H1 (cell line): Measurements from ENCODE around the gene TM2D1. TPM values are rescaled to one million over a fixed set of nuclear protein-coding genes. Genes with fewer than 3 reads are reported as not detected.

Experiments
- CTCF ChIA-PET: fragments of 300-600 bp; sonication (Branson Sonifier 250); formaldehyde crosslinking; loops from one replicate; lab custom pipeline; 2021; ENCODE audit not compliant: partially characterized antibody; lab: Charles Lee
- POLR2A ChIA-PET: fragments of 300-600 bp; sonication (Branson Sonifier 250); formaldehyde crosslinking; loops from one replicate; lab custom pipeline; 2021; ENCODE audit warnings: inconsistent platforms; ENCODE audit not compliant: partially characterized antibody; lab: Charles Lee
- DNase-seq, 2 experiments: peaks; one replicate each; pipeline versions ENCODE4 v3.0.0 to v3.0.0-alpha.2; 2010 to 2022; ENCODE audit warnings: low spot score in 2 of 2, low read depth in 1 of 2, mixed read lengths in 1 of 2
- FAIRE-seq: peaks from 2 replicates; lab custom pipeline; 2011; peaks lifted over from hg19 to GRCh38; lab: Jason Lieb, UNC
- H2AFZ ChIP-seq: 2 replicates; pipeline ENCODE4 v1.8.1; 2012; ENCODE audit warnings: low read length, inconsistent platforms
- H2AK5ac ChIP-seq: 2 replicates; pipeline ENCODE4 v1.6.1; 2013; ENCODE audit warnings: low read depth, low read length
- H2BK120ac ChIP-seq: replicated peaks from 2 replicates; pipeline ENCODE3; 2013; ENCODE audit warnings: low read depth, low read length, inconsistent platforms
- H2BK12ac ChIP-seq: 2 replicates; pipeline ENCODE4 v1.6.1; 2013; ENCODE audit warnings: low read depth, low read length
- H2BK15ac ChIP-seq: 2 replicates; pipeline ENCODE4 v1.6.1; 2013; ENCODE audit warnings: low read length
- H2BK20ac ChIP-seq: 2 replicates; pipeline ENCODE4 v1.6.1; 2013; ENCODE audit warnings: low read length
- H2BK5ac ChIP-seq: 2 replicates; pipeline ENCODE4 v1.6.1; 2013; ENCODE audit warnings: low read depth, low read length
- H3K14ac ChIP-seq: 2 replicates; pipeline ENCODE4 v1.6.1; 2013; ENCODE audit warnings: inconsistent platforms; ENCODE audit not compliant: insufficient read length
- H3K18ac ChIP-seq: 2 replicates; pipeline ENCODE4 v1.6.1; 2013; ENCODE audit warnings: low read length; ENCODE audit errors: extremely low read depth
- H3K23ac ChIP-seq: 2 replicates; pipeline ENCODE4 v1.6.1; 2013; ENCODE audit warnings: inconsistent platforms; ENCODE audit not compliant: insufficient read length
- H3K23me2 ChIP-seq: 2 replicates; pipeline ENCODE4 v1.6.1; 2013; ENCODE audit warnings: low read depth, low read length
- H3K27ac ChIP-seq: 2 replicates; pipeline ENCODE4 v1.6.1; 2011; ENCODE audit warnings: low read depth, low read length, inconsistent platforms
- H3K27me3 ChIP-seq, 4 experiments: replicated peaks in 1 of 4; 1 replicate in 1 of 4; 2 replicates in 3 of 4; pipeline versions ENCODE4 v1.6.1 to v1.8.1; 2011 to 2013; ENCODE audit warnings: low read length in 3 of 4, mild to moderate bottlenecking in 3 of 4, inconsistent platforms in 2 of 4, mixed read lengths in 2 of 4, moderate library complexity in 1 of 4; ENCODE audit not compliant: control insufficient read depth in 3 of 4, insufficient read depth in 3 of 4; ENCODE audit errors: extremely low read depth in 1 of 4
- H3K36me3 ChIP-seq, 4 experiments: 2 replicates each; pipeline versions ENCODE4 v1.6.1 to v1.8.1; 2011 to 2013; ENCODE audit warnings: mild to moderate bottlenecking in 4 of 4, low read length in 3 of 4, moderate library complexity in 2 of 4, control low read depth in 1 of 4, inconsistent platforms in 1 of 4; ENCODE audit not compliant: insufficient read depth in 4 of 4, control insufficient read depth in 2 of 4
- H3K4ac ChIP-seq: replicated peaks from 2 replicates; pipeline ENCODE3; 2013; ENCODE audit warnings: low read length, low read depth, mixed read lengths, inconsistent platforms; ENCODE audit not compliant: insufficient read length
- H3K4me1 ChIP-seq, 4 experiments: replicated peaks in 1 of 4; 1 replicate in 1 of 4; 2 replicates in 3 of 4; pipeline versions ENCODE4 v1.6.1 to v1.8.1; 2011 to 2013; ENCODE audit warnings: low read length in 3 of 4, inconsistent platforms in 2 of 4, mixed read lengths in 1 of 4; ENCODE audit not compliant: insufficient read depth in 4 of 4, control insufficient read depth in 3 of 4
- H3K4me2 ChIP-seq, 2 experiments: 2 replicates each; pipeline versions ENCODE4 v1.6.1 to v1.8.1; 2011 to 2013; ENCODE audit warnings: low read depth in 2 of 2, low read length in 2 of 2, control low read depth in 1 of 2, inconsistent platforms in 1 of 2, mild to moderate bottlenecking in 1 of 2; ENCODE audit not compliant: insufficient read depth in 1 of 2
- H3K4me3 ChIP-seq, 4 experiments: fragments of 200-600, 300-600 bp in 1 of 4; sonication (generic), shearing (Covaris generic), sonication (Bioruptor Twin) in 1 of 4; 2 replicates each; pipeline versions ENCODE4 v1.5.1 to v1.8.1; 2011 to 2016; ENCODE audit warnings: low read length in 4 of 4, low read depth in 3 of 4, control low read depth in 2 of 4, inconsistent platforms in 2 of 4, mild to moderate bottlenecking in 2 of 4, mixed read lengths in 1 of 4, moderate library complexity in 1 of 4; ENCODE audit not compliant: insufficient read depth in 2 of 4; ENCODE audit errors: extremely low read depth in 1 of 4
- H3K56ac ChIP-seq: replicated peaks from 2 replicates; pipeline ENCODE3; 2013; ENCODE audit warnings: low read depth, mild to moderate bottlenecking, mixed read lengths, low read length, inconsistent platforms; ENCODE audit not compliant: insufficient read length
- H3K79me1 ChIP-seq: 2 replicates; pipeline ENCODE4 v1.6.1; 2013; ENCODE audit warnings: low read depth, low read length, control low read depth
- H3K79me2 ChIP-seq, 2 experiments: 2 replicates each; pipeline versions ENCODE4 v1.6.1 to v1.8.1; 2012 to 2013; ENCODE audit warnings: low read length in 2 of 2, mild to moderate bottlenecking in 2 of 2, inconsistent platforms in 1 of 2; ENCODE audit not compliant: insufficient read depth in 2 of 2, control insufficient read depth in 1 of 2
- H3K9ac ChIP-seq, 4 experiments: replicated peaks in 1 of 4; 1 replicate in 1 of 4; 2 replicates in 3 of 4; pipeline versions ENCODE4 v1.6.1 to v1.8.1; 2011 to 2013; ENCODE audit warnings: low read depth in 3 of 4, low read length in 3 of 4, control low read depth in 2 of 4, mild to moderate bottlenecking in 2 of 4, moderate library complexity in 2 of 4, inconsistent platforms in 1 of 4; ENCODE audit errors: extremely low read depth in 1 of 4
- H3K9me3 ChIP-seq, 2 experiments: 2 replicates each; pipeline versions ENCODE4 v1.6.1 to v1.8.1; 2012 to 2013; ENCODE audit warnings: mild to moderate bottlenecking in 2 of 2, moderate library complexity in 2 of 2, control low read depth in 1 of 2, inconsistent platforms in 1 of 2, low read depth in 1 of 2, low read length in 1 of 2, mixed read lengths in 1 of 2; ENCODE audit not compliant: insufficient read depth in 2 of 2
- H4K20me1 ChIP-seq, 2 experiments: replicated peaks in 1 of 2; 2 replicates each; pipeline versions ENCODE3 to v1.8.1; 2011 to 2013; ENCODE audit warnings: inconsistent platforms in 2 of 2, low read length in 2 of 2, mild to moderate bottlenecking in 1 of 2; ENCODE audit not compliant: insufficient read depth in 2 of 2, control insufficient read depth in 1 of 2
- H4K5ac ChIP-seq: 2 replicates; pipeline ENCODE4 v1.6.1; 2013; ENCODE audit warnings: low read length, low read depth, mixed read lengths, inconsistent platforms; ENCODE audit not compliant: insufficient read length
- H4K8ac ChIP-seq: 2 replicates; pipeline ENCODE4 v1.8.0; 2013; ENCODE audit warnings: mild to moderate bottlenecking, moderate library complexity, low read length, inconsistent platforms; ENCODE audit not compliant: insufficient read depth; ENCODE audit errors: extremely low read depth
- H4K91ac ChIP-seq: replicated peaks from 2 replicates; pipeline ENCODE3; 2013; ENCODE audit warnings: low read length, mixed read lengths, inconsistent platforms; ENCODE audit not compliant: insufficient read length
- ASH2L ChIP-seq: fragments of 200-600, 300-600 bp; sonication (generic); IDR thresholded peaks from one replicate; pipeline ENCODE4 v1.7.1; 2017; ENCODE audit warnings: low read length
- BACH1 ChIP-seq: IDR thresholded peaks from 2 replicates; pipeline ENCODE4 v1.6.1; 2012; ENCODE audit warnings: low read length, improper control_type of control experiment
- BCL11A ChIP-seq, 2 experiments: IDR thresholded peaks; one replicate each; pipeline ENCODE4 v1.6.1; 2011; ENCODE audit warnings: low read depth in 2 of 2, low read length in 2 of 2, mild to moderate bottlenecking in 2 of 2
- CBX8 ChIP-seq: fragments of 300-800, 300-1000 bp; sonication (generic); IDR thresholded peaks from 2 replicates; pipeline ENCODE4 v1.7.1; 2016; ENCODE audit warnings: low read depth, low read length, borderline replicate concordance
- CHD2 ChIP-seq: IDR thresholded peaks from 2 replicates; pipeline ENCODE4 v1.6.1; 2012; ENCODE audit warnings: low read length, improper control_type of control experiment
- CREB1 ChIP-seq: IDR thresholded peaks from 2 replicates; pipeline ENCODE4 v1.6.1; 2012; ENCODE audit warnings: inconsistent platforms
- HDAC6 ChIP-seq: IDR thresholded peaks from one replicate; pipeline ENCODE4 v1.7.1; 2012; ENCODE audit warnings: low read depth, mild to moderate bottlenecking, inconsistent platforms, low read length, moderate library complexity
- POU5F1 ChIP-seq: IDR thresholded peaks from 2 replicates; pipeline ENCODE4 v1.6.1; 2011; ENCODE audit warnings: low read depth, mild to moderate bottlenecking, low read length, moderate library complexity
- RNF2 ChIP-seq: fragments of 200-900, 300-1000 bp; sonication (generic); IDR thresholded peaks from 2 replicates; pipeline ENCODE4 v1.7.1; 2016; ENCODE audit warnings: borderline replicate concordance, low read depth, mild to moderate bottlenecking, antibody characterized with exemption, low read length; ENCODE audit not compliant: poor library complexity, severe bottlenecking; ENCODE audit errors: missing control alignments
- SAP30 ChIP-seq: fragments of 300-600 bp; sonication (generic); IDR thresholded peaks from 2 replicates; pipeline ENCODE4 v1.7.1; 2012; ENCODE audit warnings: low read length, moderate library complexity, mild to moderate bottlenecking, inconsistent platforms; ENCODE audit not compliant: insufficient read depth, insufficient replicate concordance
- SIX5 ChIP-seq: IDR thresholded peaks from 2 replicates; pipeline ENCODE4 v1.6.1; 2011; ENCODE audit warnings: mild to moderate bottlenecking, low read depth, low read length
- SP4 ChIP-seq: IDR thresholded peaks from 2 replicates; pipeline ENCODE4 v1.6.1; 2012; ENCODE audit warnings: low read length, inconsistent platforms
- TAF1 ChIP-seq: IDR thresholded peaks from 2 replicates; pipeline ENCODE4 v1.6.1; 2011; ENCODE audit warnings: mild to moderate bottlenecking, low read depth, low read length
- WGBS, 2 experiments: shearing (Covaris generic) in 1 of 2; methylation state at CpG; one replicate each; pipeline versions ENCODE4 v1.1.6 to v1.1.7; 2013 to 2015; ENCODE audit warnings: low lambda C conversion rate in 2 of 2, mixed read lengths in 2 of 2, inconsistent platforms in 1 of 2, low coverage in 1 of 2, missing lambda C conversion rate in 1 of 2; ENCODE audit not compliant: insufficient replicate concordance in 2 of 2, insufficient coverage in 1 of 2, insufficient read length in 1 of 2; ENCODE audit errors: extremely low coverage in 1 of 2, missing lambda C conversion rate in 1 of 2; 5-methylcytosine and 5-hydroxymethylcytosine counted together
- polyA plus RNA-seq, 7 experiments: library from polyadenylated mRNA; depleted of rRNA in 3 of 7; stranded (reverse) in 5 of 7; unstranded in 2 of 7; fragments of >200 nt in 5 of 7; fragments of 200-250 nt in 2 of 7; gene quantifications; 1 replicate in 5 of 7; 2 replicates in 1 of 7; 4 replicates in 1 of 7; pipeline versions ENCODE4 v1.2.1 to v1.2.3, GENCODE V29; 2011 to 2013; ENCODE audit warnings: missing spikeins in 2 of 7, mixed read lengths in 2 of 7
- total RNA-seq: library from RNA; stranded (reverse); fragmentation: NEBNext Ultra II Directional; extraction: Animal tissue kit (Norgen Biotek cat#: 25700); gene quantifications from 2 replicates; pipeline ENCODE4 v1.2.1, GENCODE V29; 2021

The TM2D1 gene
- total and polyA plus RNA-seq, 2 of the 8 experiments (the other 6 are each of a cell fraction or from before 2014, with no cell fraction given), result 17.7 to 20.5 TPM

DNA sequence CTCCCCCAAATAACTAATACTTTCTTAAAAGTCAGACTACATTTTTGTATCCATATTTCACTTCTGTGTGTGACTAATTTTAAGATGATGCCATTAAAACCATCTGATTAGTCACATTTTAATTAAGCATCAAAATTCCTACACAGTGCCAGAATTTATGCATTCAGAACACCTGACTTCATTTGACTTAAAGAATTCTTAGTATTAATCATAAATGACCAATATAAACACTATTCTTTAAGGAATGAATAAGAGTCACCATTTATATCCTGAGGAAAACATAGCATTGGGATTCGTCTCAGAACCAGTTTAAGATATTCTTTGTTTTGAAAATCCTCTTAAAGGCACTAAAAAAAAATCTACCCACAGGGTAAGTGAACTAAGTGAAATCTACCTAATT, 37.0 kb downstream of the TM2D1 start:
- H3K14ac ChIP-seq, result no peak overlapping the region
- H3K4me1 ChIP-seq, result no peaks in the 10 kb centered on the region
- H2BK120ac ChIP-seq, result no peak overlapping the region
- no peaks in the 10 kb centered on the region for H3K9me3 ChIP-seq
- no peak overlapping the region for H3K18ac ChIP-seq
- ChIA-PET CTCF (no interaction called here), POLR2A (no interaction called here)
- H3K4ac ChIP-seq, result no peak overlapping the region
- H4K20me1 ChIP-seq, result no peaks in the 10 kb centered on the region
- no peak overlapping the region for H3K9ac ChIP-seq
- WGBS, 2 experiments, result 93% methylated on average over 1 of the region's 1 CpG; no CpG with 5 or more reads in 1 of the 2 experiments
- no peak overlapping the region for H3K4me3 ChIP-seq
- no peak overlapping the region for H3K23ac ChIP-seq
- H2AK5ac ChIP-seq, result no peak overlapping the region
- FAIRE-seq, result no peak
- H3K36me3 ChIP-seq, result no peaks in the 10 kb centered on the region
- H3K27me3 ChIP-seq, result no peaks in the 10 kb centered on the region
- H3K79me2 ChIP-seq, result no peaks in the 10 kb centered on the region
- no peak overlapping the region for H4K91ac ChIP-seq
- H4K5ac ChIP-seq, result no peak overlapping the region
- H3K23me2 ChIP-seq, result no peaks in the 10 kb centered on the region
- H2BK12ac ChIP-seq, result no peak overlapping the region
- H2BK20ac ChIP-seq, result no peak overlapping the region
- no peak overlapping the region for H2AFZ ChIP-seq
- H3K4me2 ChIP-seq, result no peak overlapping the region
- no peak overlapping the region for H2BK5ac ChIP-seq
- H3K56ac ChIP-seq, result no peak overlapping the region
- no peak overlapping the region for H3K27ac ChIP-seq
- H3K79me1 ChIP-seq, result no peaks in the 10 kb centered on the region
- DNase-seq, result no peak
- no peak for TF ChIP-seq TAF1
- no peak for TF ChIP-seq HDAC6
- TF ChIP-seq CREB1, result no peak
- no peak for TF ChIP-seq SAP30
- TF ChIP-seq ASH2L, result no peak
- no peak for TF ChIP-seq RNF2
- TF ChIP-seq CHD2, result no peak
- no peak for TF ChIP-seq SP4
- no peak for TF ChIP-seq CBX8
- TF ChIP-seq SIX5, result no peak
- no peak for TF ChIP-seq BCL11A (IDR thresholded peaks at IDR 0.05; ENCODE audit: low read depth in 2 of 2, low read length in 2 of 2)
- TF ChIP-seq BACH1, result no peak
- no peak for TF ChIP-seq POU5F1
- no peak overlapping the region for H2BK15ac ChIP-seq
- H4K8ac ChIP-seq, result no peak overlapping the region
